Measurements from ENCODE around the gene DDAH1.

- no peak for TF ChIP-seq CTCF (IDR thresholded peaks at IDR 0.05)
- no peak for TF ChIP-seq POLR2A (IDR thresholded peaks at IDR 0.05)
These were observed 196.0 kb downstream of the DDAH1 start for GRCh38 chr1:85268801-85269585.

Data from uterus (tissue), 2 donors.